Spleen (tissue), 7 donors: Measurements from ENCODE around the gene SLC7A8.

Experiments used
- POLR2A ChIP-seq, 3 donors: fragments of 450-650 bp; IDR thresholded peaks; one replicate each; pipeline ENCODE4 v1.5.1; 2017; ENCODE audit warnings: antibody characterized with exemption in 3 of 3, mild to moderate bottlenecking in 1 of 3
- TF ChIP-seq, protein P1 (sequence below), 11 experiments: fragments of 200-600 bp in 7 of 11; fragments of 450-650 bp in 4 of 11; sonication (generic) in 4 of 11; IDR thresholded peaks in 8 of 11; conservative IDR thresholded peaks in 3 of 11; 1 replicate in 7 of 11; 2 replicates in 4 of 11; pipeline versions ENCODE4 v1.4.0 to v1.8.0; 2016 to 2021; ENCODE audit warnings: antibody characterized with exemption in 11 of 11, inconsistent platforms in 4 of 11, mild to moderate bottlenecking in 1 of 11
- donor health status: DM: no; HTN: no; CAD: no; lungs with moderate emphysema.
- donor health status: DM: no; HTN: no; CAD: no.
- donor health status: DM: no; HTN: no; CAD: no.

DNA sequence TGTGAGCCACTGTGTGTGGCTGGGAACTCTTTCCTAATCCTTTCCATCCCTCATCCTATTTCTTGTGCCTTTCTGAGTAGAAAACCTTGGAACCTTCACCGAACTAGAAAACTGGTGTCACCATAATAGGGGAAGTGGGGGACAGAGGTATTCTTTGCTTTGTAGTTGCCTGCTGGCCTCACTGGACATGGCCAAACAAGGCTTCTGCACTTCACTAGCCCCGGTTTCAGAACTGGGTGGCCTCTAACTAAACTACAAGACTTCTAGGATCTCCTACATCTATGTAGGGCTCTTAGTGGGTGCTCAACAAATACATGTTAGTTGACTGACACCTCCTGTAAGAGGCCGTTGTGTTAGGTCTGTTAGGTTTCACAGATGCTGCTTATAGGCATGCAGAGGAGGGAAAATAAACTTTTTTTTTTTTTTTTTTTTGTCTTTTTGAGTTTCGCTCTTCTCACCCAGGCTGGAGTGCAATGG is 78.1 kb downstream of the SLC7A8 start:
- TF ChIP-seq, protein P1, sequence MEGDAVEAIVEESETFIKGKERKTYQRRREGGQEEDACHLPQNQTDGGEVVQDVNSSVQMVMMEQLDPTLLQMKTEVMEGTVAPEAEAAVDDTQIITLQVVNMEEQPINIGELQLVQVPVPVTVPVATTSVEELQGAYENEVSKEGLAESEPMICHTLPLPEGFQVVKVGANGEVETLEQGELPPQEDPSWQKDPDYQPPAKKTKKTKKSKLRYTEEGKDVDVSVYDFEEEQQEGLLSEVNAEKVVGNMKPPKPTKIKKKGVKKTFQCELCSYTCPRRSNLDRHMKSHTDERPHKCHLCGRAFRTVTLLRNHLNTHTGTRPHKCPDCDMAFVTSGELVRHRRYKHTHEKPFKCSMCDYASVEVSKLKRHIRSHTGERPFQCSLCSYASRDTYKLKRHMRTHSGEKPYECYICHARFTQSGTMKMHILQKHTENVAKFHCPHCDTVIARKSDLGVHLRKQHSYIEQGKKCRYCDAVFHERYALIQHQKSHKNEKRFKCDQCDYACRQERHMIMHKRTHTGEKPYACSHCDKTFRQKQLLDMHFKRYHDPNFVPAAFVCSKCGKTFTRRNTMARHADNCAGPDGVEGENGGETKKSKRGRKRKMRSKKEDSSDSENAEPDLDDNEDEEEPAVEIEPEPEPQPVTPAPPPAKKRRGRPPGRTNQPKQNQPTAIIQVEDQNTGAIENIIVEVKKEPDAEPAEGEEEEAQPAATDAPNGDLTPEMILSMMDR (IDR thresholded peaks at IDR 0.05 in 8 of 11, conservative IDR thresholded peaks at IDR 0.05 in 3 of 11), result no peak
- TF ChIP-seq POLR2A (IDR thresholded peaks at IDR 0.05), result no peak
